ENCODE data around the gene SH3BP5.

The SH3BP5 gene

GRCh38 chr3:15253023-15253697 is 79.2 kb downstream of the SH3BP5 start:
- no peak for DNase-seq (ENCODE audit: low read depth, low spot score)
- POLR2A ChIA-PET = no interaction called here
- no peak for TF ChIP-seq CTCF (IDR thresholded peaks at IDR 0.05; ENCODE audit: insufficient read depth, low read length, missing control alignments)
- CTCF ChIA-PET = interaction anchor here (1.2 to 9.3 kb wide), 4 partner anchors 12 to 145 kb away, joined by 3 to 115 read pairs (median 4); no protein-coding TSS in a partner anchor
- no peak overlapping the region for H3K4me3 ChIP-seq (ENCODE audit: low read depth, low read length)

- POLR2A ChIA-PET = interaction anchor here (0.6 kb wide), 1 partner anchor 241 kb away, joined by 3 read pairs; no protein-coding TSS in a partner anchor
- no peak for TF ChIP-seq CTCF (IDR thresholded peaks at IDR 0.05; ENCODE audit: insufficient read depth, low read length, missing control alignments)
- H3K4me3 ChIP-seq (ENCODE audit: low read depth, low read length) = no peak overlapping the region
- CTCF ChIA-PET = interaction anchor here (0.7 to 1.5 kb wide), 2 partner anchors 159 to 320 kb away, joined by 3 read pairs; no protein-coding TSS in a partner anchor
- DNase-seq (ENCODE audit: low read depth, low spot score) = no peak
Measured at GRCh38 chr3:15246186-15246585, 86.2 kb downstream of the SH3BP5 start.

GRCh38 chr3:15243822-15244482 is 88.4 kb downstream of the SH3BP5 start:
- DNase-seq (ENCODE audit: low read depth, low spot score) = no peak
- CTCF ChIA-PET = interaction anchor here (1.0 to 1.7 kb wide), 2 partner anchors 25 to 161 kb away, joined by 3 to 4 read pairs; no protein-coding TSS in a partner anchor

GRCh38 chr3:15241341-15241740 is 91.0 kb downstream of the SH3BP5 start:
- no peak for TF ChIP-seq CTCF (IDR thresholded peaks at IDR 0.05; ENCODE audit: insufficient read depth, low read length, missing control alignments)
- ChIA-PET CTCF (interaction anchor here (1.0 to 1.3 kb wide), 4 partner anchors 11 to 225 kb away, joined by 3 to 4 read pairs (median 3); no protein-coding TSS in a partner anchor), POLR2A (no interaction called here)
- no peak for DNase-seq (ENCODE audit: low read depth, low spot score)
- H3K4me3 ChIP-seq (ENCODE audit: low read depth, low read length) = no peak overlapping the region

More at GRCh38 chr3:15243822-15244482, 88.4 kb downstream of the SH3BP5 start:
- POLR2A ChIA-PET = interaction anchor here (0.6 kb wide), 1 partner anchor 71 kb away, joined by 3 read pairs; no protein-coding TSS in a partner anchor
- H3K4me3 ChIP-seq (ENCODE audit: low read depth, low read length) = no peak overlapping the region
- TF ChIP-seq CTCF (IDR thresholded peaks at IDR 0.05; ENCODE audit: insufficient read depth, low read length, missing control alignments) = no peak

GRCh38 chr3:15229262-15229661 is 103.1 kb downstream of the SH3BP5 start:
- no peak for TF ChIP-seq CTCF (IDR thresholded peaks at IDR 0.05; ENCODE audit: insufficient read depth, low read length, missing control alignments)
- DNase-seq (ENCODE audit: low read depth, low spot score) = no peak
- ChIA-PET POLR2A (no interaction called here), CTCF (interaction anchor here (0.7 kb wide), 1 partner anchor 121 kb away, joined by 3 read pairs; no protein-coding TSS in a partner anchor)
- no peak overlapping the region for H3K4me3 ChIP-seq (ENCODE audit: low read depth, low read length)

DNA sequence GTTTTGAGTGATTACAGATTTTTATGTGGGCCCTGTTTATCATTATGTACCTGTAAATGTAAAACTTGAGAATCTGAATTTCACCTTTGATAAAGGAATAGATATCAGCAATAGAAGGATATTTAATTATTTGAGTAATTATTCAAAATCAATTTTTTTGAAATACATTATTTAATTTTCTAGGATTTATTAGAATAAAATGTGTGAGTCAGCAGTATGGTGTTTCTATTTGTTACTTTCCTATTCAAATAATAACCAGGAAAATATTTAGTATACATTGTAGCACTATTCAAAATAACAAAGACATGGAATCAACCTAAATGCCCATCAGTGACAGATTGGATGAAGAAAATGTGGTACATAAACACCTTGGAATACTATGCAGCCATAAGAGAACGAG is 104.2 kb downstream of the SH3BP5 start:
- H3K4me3 ChIP-seq (ENCODE audit: low read depth, low read length) = no peak overlapping the region
- POLR2A ChIA-PET = interaction anchor here (1.0 kb wide), 1 partner anchor 22 kb away, joined by 3 read pairs; the partner anchor contains the start of gene CAPN7
- TF ChIP-seq CTCF (IDR thresholded peaks at IDR 0.05; ENCODE audit: insufficient read depth, low read length, missing control alignments) = no peak
- no peak for DNase-seq (ENCODE audit: low read depth, low spot score)
- CTCF ChIA-PET = interaction anchor here (0.6 to 0.7 kb wide), 2 partner anchors 38 to 120 kb away, joined by 3 read pairs; no protein-coding TSS in a partner anchor

Data from AG04449 (cell line).